ENCODE data around the gene RER1.

DNA sequence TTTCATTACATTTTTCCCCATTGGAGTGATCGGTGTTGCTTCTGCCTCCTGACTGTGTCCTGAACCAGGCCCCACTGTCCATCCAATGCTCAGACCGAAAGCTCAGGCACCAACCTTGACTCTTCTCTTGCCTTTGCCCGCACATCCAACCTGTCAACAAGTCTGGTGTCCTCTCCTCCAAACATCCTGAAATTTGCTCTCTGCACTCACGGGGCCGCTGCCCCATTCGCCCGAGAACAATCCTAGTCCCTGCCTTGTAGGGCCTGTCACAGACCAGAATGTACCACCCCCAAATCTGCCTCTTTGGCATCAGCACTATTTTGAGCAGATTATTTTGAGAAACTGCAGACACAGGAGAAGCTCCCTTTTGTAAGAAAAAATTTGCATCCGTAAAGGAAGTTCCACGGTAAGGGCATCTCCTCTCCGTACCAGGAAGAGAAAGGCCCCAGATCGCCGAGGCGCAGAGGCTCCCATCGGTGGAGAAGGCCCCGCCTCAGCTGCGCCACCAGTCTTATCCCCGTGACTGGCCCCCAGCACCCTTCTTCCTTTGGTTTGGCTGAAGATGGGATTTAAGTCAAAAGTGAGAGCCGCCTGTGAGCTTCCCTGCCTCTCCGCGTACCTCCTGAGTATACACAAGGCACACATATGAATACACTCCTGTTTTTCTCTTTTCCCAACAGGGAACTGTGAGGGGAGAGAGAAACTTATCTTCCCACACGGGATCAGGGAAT, 7.3 kb upstream of the RER1 start:
- TF ChIP-seq CTCF (conservative IDR thresholded peaks at IDR 0.05 in 1 of 2, IDR thresholded peaks at IDR 0.05 in 1 of 2; ENCODE audit: extremely low read depth in 1 of 2, insufficient read depth in 1 of 2, low read depth in 1 of 2, low read length in 2 of 2) (no peak), EZH2 (IDR thresholded peaks at IDR 0.05; ENCODE audit: borderline replicate concordance, low read length) (no peak)
